ENCODE data around the gene LMF1.

DNA sequence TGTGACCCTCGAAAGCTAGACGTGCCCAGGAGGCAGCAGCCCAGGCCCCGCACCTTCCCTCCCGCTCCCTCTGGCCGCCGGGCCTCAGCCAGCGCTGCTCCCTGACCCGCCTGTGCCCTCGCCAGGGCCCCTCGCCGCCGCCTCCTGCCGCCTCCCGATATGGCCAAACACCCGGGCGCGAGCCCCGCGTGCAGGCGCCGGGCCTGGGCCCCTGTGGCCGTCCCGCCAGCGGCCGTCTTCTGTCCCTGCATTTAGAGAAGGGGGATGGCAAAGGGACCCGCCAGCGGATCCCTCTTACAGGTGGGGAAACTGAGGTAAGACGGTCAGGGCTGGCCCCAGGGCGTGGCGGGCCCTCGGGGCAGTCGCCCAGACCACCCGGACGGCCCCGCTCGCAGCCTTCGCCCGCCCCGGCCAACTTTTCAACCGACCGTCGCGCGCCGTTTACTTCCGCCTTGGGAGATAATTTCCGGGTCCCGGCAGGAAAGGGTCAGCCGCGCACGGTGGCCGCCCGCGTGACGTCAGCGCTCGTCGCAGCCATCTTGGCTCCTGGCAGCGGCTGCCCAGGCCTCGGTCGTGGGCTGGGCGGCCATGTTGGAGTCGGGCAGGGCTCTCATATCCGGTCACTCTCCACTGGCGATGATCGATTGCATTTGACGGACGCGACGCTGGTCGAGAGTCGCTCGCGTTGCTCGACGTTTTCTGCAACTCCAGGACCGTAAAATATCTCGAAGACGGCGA, 163.3 kb downstream of the LMF1 start:
- TF ChIP-seq, protein P1, sequence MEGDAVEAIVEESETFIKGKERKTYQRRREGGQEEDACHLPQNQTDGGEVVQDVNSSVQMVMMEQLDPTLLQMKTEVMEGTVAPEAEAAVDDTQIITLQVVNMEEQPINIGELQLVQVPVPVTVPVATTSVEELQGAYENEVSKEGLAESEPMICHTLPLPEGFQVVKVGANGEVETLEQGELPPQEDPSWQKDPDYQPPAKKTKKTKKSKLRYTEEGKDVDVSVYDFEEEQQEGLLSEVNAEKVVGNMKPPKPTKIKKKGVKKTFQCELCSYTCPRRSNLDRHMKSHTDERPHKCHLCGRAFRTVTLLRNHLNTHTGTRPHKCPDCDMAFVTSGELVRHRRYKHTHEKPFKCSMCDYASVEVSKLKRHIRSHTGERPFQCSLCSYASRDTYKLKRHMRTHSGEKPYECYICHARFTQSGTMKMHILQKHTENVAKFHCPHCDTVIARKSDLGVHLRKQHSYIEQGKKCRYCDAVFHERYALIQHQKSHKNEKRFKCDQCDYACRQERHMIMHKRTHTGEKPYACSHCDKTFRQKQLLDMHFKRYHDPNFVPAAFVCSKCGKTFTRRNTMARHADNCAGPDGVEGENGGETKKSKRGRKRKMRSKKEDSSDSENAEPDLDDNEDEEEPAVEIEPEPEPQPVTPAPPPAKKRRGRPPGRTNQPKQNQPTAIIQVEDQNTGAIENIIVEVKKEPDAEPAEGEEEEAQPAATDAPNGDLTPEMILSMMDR (IDR thresholded peaks at IDR 0.05): no peak
- TF ChIP-seq POLR2A (IDR thresholded peaks at IDR 0.05): peak; percentile 56
- TF ChIP-seq POLR2AphosphoS5 (IDR thresholded peaks at IDR 0.05): peak; percentile 60 to 89 (median 84)
